Neural cell (in vitro differentiated cells): ENCODE results near the gene PRKAB1.

Experiments
- EZH2 ChIP-seq: fragments of 200-600, 300-800 bp; shearing (Covaris generic), sonication (generic); IDR thresholded peaks from 2 replicates; pipeline ENCODE4 v1.6.1; 2014; ENCODE audit warnings: antibody characterized with exemption, low read length, borderline replicate concordance, mild to moderate bottlenecking; ENCODE audit not compliant: insufficient read depth, poor library complexity, severe bottlenecking
- SMC3 ChIP-seq: fragments of 450-650 bp; conservative IDR thresholded peaks from 2 replicates; pipeline ENCODE4 v1.6.1; 2014; ENCODE audit warnings: antibody characterized with exemption, mild to moderate bottlenecking, moderate library complexity; ENCODE audit not compliant: poor library complexity
- TF ChIP-seq, protein P1 (sequence below): fragments of 450-650 bp; IDR thresholded peaks from 2 replicates; pipeline ENCODE4 v1.5.1; 2014; ENCODE audit warnings: antibody characterized with exemption, mild to moderate bottlenecking, moderate library complexity; ENCODE audit not compliant: poor library complexity, severe bottlenecking

DNA sequence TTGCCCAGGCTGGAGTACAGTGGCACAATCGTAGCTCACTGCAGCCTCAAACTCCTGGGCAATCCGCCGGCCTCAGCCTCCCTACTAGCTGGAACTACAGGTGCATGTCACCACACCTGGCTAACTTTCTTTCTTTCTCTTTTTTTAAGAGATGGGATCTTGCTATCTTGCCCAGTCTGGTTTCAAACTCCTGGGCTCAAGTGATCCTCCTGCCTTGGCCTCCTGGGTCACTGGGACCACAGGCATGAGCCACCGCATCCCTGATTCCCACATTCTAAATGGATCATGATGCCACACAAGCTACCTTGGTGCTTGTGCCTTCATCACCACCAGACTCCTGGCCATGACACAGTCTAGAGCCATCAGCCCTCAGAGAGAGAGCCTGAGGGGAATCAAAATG is 43.8 kb downstream of the PRKAB1 start:
- TF ChIP-seq EZH2 (no peak), SMC3 (no peak)
- TF ChIP-seq, protein P1, sequence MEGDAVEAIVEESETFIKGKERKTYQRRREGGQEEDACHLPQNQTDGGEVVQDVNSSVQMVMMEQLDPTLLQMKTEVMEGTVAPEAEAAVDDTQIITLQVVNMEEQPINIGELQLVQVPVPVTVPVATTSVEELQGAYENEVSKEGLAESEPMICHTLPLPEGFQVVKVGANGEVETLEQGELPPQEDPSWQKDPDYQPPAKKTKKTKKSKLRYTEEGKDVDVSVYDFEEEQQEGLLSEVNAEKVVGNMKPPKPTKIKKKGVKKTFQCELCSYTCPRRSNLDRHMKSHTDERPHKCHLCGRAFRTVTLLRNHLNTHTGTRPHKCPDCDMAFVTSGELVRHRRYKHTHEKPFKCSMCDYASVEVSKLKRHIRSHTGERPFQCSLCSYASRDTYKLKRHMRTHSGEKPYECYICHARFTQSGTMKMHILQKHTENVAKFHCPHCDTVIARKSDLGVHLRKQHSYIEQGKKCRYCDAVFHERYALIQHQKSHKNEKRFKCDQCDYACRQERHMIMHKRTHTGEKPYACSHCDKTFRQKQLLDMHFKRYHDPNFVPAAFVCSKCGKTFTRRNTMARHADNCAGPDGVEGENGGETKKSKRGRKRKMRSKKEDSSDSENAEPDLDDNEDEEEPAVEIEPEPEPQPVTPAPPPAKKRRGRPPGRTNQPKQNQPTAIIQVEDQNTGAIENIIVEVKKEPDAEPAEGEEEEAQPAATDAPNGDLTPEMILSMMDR, result no peak
